Liver (tissue), 3 donors: ENCODE data around the gene UPK3B.
"Not testable (repeated sequence)": the region's sequence is repeated elsewhere in the genome, so short reads cannot be mapped to it uniquely, and the experiment has no call there.

Experiments used
- HNF4A ChIP-seq, 2 donors: conservative IDR thresholded peaks; 2 replicates each; pipeline ENCODE4 v1.6.1; 2016; ENCODE audit warnings: antibody characterized with exemption in 2 of 2, mild to moderate bottlenecking in 2 of 2
- RAD21 ChIP-seq, 2 donors: IDR thresholded peaks; 2 replicates each; pipeline ENCODE4 v1.6.1; 2016; ENCODE audit warnings: antibody characterized with exemption in 2 of 2, mild to moderate bottlenecking in 2 of 2
- SP1 ChIP-seq: IDR thresholded peaks from 2 replicates; pipeline ENCODE4 v1.6.1; 2018; ENCODE audit warnings: antibody characterized with exemption, mild to moderate bottlenecking
- TAF1 ChIP-seq: conservative IDR thresholded peaks from 2 replicates; pipeline ENCODE4 v1.6.1; 2016; ENCODE audit warnings: antibody characterized with exemption, mild to moderate bottlenecking
- TF ChIP-seq, protein P1 (sequence below): fragments of 150-350 bp; IDR thresholded peaks from 2 replicates; pipeline ENCODE4 v1.5.1; 2017; ENCODE audit warnings: improper control_type of control experiment, low read depth, low read length; ENCODE audit not compliant: missing input control
- TF ChIP-seq, protein P2 (sequence below): IDR thresholded peaks from 2 replicates; pipeline ENCODE4 v1.6.1; 2016; ENCODE audit warnings: antibody characterized with exemption
- donor health status: healthy.
- donor health status: healthy.

DNA sequence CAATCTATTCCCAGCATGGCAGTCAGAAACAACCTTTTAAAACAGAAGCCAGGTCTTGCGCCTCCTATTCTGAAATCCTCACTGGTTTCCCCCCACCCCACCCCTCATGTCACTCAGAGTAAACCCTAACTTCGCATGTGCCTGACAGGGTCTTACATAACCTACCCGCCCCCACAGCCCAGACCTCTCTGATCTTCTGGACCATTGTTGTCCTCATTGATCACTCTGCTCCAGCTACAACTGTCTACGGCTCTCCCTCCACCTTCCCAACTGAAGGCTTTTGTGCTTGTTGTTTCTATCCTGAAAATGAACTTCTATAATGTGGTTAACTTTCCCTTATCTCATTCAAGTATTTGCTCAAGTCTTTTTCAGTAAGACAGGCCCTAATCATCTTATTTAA lies 49.8 kb downstream of the UPK3B start:
- TF ChIP-seq, protein P1, sequence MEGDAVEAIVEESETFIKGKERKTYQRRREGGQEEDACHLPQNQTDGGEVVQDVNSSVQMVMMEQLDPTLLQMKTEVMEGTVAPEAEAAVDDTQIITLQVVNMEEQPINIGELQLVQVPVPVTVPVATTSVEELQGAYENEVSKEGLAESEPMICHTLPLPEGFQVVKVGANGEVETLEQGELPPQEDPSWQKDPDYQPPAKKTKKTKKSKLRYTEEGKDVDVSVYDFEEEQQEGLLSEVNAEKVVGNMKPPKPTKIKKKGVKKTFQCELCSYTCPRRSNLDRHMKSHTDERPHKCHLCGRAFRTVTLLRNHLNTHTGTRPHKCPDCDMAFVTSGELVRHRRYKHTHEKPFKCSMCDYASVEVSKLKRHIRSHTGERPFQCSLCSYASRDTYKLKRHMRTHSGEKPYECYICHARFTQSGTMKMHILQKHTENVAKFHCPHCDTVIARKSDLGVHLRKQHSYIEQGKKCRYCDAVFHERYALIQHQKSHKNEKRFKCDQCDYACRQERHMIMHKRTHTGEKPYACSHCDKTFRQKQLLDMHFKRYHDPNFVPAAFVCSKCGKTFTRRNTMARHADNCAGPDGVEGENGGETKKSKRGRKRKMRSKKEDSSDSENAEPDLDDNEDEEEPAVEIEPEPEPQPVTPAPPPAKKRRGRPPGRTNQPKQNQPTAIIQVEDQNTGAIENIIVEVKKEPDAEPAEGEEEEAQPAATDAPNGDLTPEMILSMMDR, result not testable (repeated sequence)
- TF ChIP-seq, protein P2, sequence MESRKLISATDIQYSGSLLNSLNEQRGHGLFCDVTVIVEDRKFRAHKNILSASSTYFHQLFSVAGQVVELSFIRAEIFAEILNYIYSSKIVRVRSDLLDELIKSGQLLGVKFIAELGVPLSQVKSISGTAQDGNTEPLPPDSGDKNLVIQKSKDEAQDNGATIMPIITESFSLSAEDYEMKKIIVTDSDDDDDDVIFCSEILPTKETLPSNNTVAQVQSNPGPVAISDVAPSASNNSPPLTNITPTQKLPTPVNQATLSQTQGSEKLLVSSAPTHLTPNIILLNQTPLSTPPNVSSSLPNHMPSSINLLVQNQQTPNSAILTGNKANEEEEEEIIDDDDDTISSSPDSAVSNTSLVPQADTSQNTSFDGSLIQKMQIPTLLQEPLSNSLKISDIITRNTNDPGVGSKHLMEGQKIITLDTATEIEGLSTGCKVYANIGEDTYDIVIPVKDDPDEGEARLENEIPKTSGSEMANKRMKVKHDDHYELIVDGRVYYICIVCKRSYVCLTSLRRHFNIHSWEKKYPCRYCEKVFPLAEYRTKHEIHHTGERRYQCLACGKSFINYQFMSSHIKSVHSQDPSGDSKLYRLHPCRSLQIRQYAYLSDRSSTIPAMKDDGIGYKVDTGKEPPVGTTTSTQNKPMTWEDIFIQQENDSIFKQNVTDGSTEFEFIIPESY, result not testable (repeated sequence)
- not testable (repeated sequence) for TF ChIP-seq SP1; TAF1; HNF4A (conservative IDR thresholded peaks at IDR 0.05); RAD21 (IDR thresholded peaks at IDR 0.05)
